ENCODE measurements around the gene PEX26. TPM values are rescaled to one million over a fixed set of nuclear protein-coding genes. Genes with fewer than 3 reads are reported as not detected.
A peak's percentile ranks its signal among the peaks of the same experiment; 100 is the strongest.
"Not testable (repeated sequence)": the region's sequence is repeated elsewhere in the genome, so short reads cannot be mapped to it uniquely, and the experiment has no call there.

Gene PEX26
- total RNA-seq, 1 donor from 2014 or later = 47.3 TPM

DNA sequence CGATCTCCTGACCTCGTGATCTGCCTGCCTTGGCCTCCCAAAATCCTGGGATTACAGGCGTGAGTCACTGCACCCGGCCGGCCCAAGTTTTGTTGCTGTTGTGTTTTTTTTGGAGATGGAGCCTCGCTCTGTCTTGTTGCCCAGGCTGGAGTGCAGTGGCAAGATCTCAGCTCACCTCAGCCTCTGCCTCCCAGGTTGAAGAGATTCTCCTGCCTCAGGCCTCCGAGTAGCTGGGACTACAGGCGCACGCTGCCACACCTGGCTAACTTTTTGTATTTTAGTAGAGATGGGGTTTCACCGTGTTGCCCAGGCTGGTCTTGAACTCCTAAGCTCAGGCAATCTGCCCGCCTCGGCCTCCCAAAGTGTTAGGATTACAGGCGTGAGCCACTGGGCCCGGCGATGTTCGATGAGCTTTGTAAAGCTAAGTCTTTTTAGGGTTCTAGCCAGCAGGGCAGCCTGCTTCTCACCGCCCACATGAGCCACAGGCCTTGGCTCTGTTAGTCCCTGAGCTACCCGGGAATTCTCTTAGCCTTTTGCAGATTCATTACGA, 45.8 kb downstream of the PEX26 start:
- H3K27me3 Mint-ChIP-seq (ENCODE audit: low read depth); H3K4me1 Mint-ChIP-seq (ENCODE audit: low read depth); H3K27ac Mint-ChIP-seq; H3K9me3 Mint-ChIP-seq; H3K36me3 Mint-ChIP-seq (ENCODE audit: low read depth); intact Hi-C loops (cut with micrococcal nuclease); DNase-seq (ENCODE audit: low spot score); H3K4me3 Mint-ChIP-seq (ENCODE audit: low read depth): not testable (repeated sequence)

GRCh38 chr22:18126606-18127005, 48.8 kb downstream of the PEX26 start:
- no peaks in the 10 kb centered on the region for H3K36me3 Mint-ChIP-seq (ENCODE audit: low read depth)
- intact Hi-C loops (cut with micrococcal nuclease) = no loop called here

DNA sequence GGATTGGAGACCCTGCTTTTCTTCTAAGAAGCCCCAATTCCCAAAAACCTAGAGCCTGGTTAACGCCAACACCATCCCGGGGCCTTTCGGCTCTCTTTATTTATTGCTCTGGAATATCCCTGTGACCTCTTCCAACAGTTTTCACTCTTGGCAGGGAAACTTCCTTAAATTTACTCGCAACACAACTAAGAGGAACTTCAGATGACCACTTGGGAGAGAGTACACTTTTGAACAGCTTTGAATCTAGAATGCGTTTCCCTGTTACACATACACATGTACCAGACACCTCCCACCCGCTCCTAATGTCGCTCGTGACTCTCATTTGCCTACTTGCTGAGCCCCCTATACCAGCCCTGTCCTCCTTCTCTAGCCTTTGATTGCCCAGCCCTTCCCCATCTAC, 52.2 kb downstream of the PEX26 start:
- no peaks in the 10 kb centered on the region for H3K9me3 Mint-ChIP-seq
- H3K4me3 Mint-ChIP-seq (ENCODE audit: low read depth) = no peak overlapping the region
- H3K27me3 Mint-ChIP-seq (ENCODE audit: low read depth) = no peaks in the 10 kb centered on the region
- no peaks in the 10 kb centered on the region for H3K4me1 Mint-ChIP-seq (ENCODE audit: low read depth)
- intact Hi-C loops (cut with micrococcal nuclease) = no loop called here
- H3K36me3 Mint-ChIP-seq (ENCODE audit: low read depth) = no peaks in the 10 kb centered on the region
- H3K27ac Mint-ChIP-seq = no peak overlapping the region
- no peak for DNase-seq (ENCODE audit: low spot score)

More at GRCh38 chr22:18126606-18127005, 48.8 kb downstream of the PEX26 start:
- Mint-ChIP-seq H3K4me1 (ENCODE audit: low read depth) (no peaks in the 10 kb centered on the region), H3K9me3 (no peaks in the 10 kb centered on the region), H3K27me3 (ENCODE audit: low read depth) (no peaks in the 10 kb centered on the region), H3K4me3 (ENCODE audit: low read depth) (no peak overlapping the region), H3K27ac (no peak overlapping the region)
- no peak for DNase-seq (ENCODE audit: low spot score)

DNA sequence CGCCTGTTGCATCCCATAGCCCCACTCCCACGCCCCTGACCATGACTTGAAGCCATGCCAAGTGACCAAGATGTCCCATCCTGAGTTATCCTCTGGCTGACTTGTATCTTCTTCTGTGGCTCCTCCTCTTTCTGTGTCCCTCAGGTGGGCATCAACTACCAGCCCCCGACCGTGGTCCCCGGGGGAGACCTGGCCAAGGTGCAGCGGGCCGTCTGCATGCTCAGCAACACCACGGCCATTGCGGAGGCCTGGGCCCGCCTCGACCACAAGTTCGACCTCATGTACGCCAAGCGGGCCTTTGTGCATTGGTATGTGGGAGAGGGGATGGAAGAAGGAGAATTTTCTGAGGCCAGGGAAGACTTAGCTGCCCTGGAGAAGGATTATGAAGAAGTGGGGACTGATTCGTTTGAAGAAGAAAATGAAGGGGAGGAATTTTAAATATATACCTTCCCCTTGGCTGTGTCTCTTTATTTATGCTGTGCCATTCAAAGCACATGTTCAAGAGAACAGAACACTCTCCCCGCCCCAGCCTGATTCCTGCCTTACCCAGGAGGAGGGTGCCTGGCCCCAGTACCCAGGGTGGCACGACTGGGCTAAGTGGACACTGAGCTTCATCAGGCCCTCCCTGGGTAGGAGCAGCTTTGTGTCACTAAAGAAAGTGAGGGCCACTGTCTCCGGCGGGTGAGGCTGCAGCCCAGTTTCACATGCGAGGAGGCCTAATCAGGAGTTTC, 53.1 kb downstream of the PEX26 start:
- Mint-ChIP-seq H3K4me3 (ENCODE audit: low read depth) (no peak overlapping the region), H3K4me1 (ENCODE audit: low read depth) (no peaks in the 10 kb centered on the region), H3K36me3 (ENCODE audit: low read depth) (no peaks in the 10 kb centered on the region), H3K27me3 (ENCODE audit: low read depth) (no peaks in the 10 kb centered on the region), H3K9me3 (no peaks in the 10 kb centered on the region), H3K27ac (no peak overlapping the region)
- intact Hi-C loops (cut with micrococcal nuclease) = no loop called here
- DNase-seq (ENCODE audit: low spot score) = no peak

DNA sequence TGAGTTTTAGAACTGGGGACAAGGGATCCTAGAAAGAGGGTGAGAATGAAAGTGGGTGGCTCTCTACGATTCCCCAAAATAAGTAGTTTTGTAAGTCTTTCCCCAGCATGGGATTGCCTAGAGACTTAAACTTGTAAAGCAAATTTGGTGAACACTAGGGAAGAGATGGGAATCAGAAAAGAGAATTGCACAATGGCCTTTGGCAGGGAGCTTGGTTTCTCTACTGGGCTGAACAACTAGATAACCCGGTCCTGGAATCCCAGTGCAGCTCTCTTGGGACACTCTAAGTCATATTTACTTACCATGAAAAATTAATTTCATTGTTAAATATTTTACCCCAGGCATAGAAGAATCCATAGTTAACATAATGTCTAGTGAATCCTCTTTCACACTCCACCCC, 55.7 kb downstream of the PEX26 start:
- H3K36me3 Mint-ChIP-seq (ENCODE audit: low read depth) = no peaks in the 10 kb centered on the region
- DNase-seq (ENCODE audit: low spot score) = no peak
- H3K4me3 Mint-ChIP-seq (ENCODE audit: low read depth) = no peak overlapping the region
- no peaks in the 10 kb centered on the region for H3K4me1 Mint-ChIP-seq (ENCODE audit: low read depth)
- no peak overlapping the region for H3K27ac Mint-ChIP-seq
- H3K9me3 Mint-ChIP-seq = no peaks in the 10 kb centered on the region
- H3K27me3 Mint-ChIP-seq (ENCODE audit: low read depth) = no peaks in the 10 kb centered on the region
- intact Hi-C loops (cut with micrococcal nuclease) = no loop called here

- no peaks in the 10 kb centered on the region for H3K27me3 Mint-ChIP-seq (ENCODE audit: low read depth)
- peaks cover 4% of the 10 kb centered on the region for H3K36me3 Mint-ChIP-seq (ENCODE audit: low read depth)
- H3K27ac Mint-ChIP-seq = no peak overlapping the region
- DNase-seq (ENCODE audit: low spot score) = no peak
- H3K4me1 Mint-ChIP-seq (ENCODE audit: low read depth) = no peaks in the 10 kb centered on the region
- H3K9me3 Mint-ChIP-seq = no peaks in the 10 kb centered on the region
- no peak overlapping the region for H3K4me3 Mint-ChIP-seq (ENCODE audit: low read depth)
- intact Hi-C loops (cut with micrococcal nuclease) = no loop called here
Measured at GRCh38 chr22:18136563-18137320, 59.0 kb downstream of the PEX26 start.

DNA sequence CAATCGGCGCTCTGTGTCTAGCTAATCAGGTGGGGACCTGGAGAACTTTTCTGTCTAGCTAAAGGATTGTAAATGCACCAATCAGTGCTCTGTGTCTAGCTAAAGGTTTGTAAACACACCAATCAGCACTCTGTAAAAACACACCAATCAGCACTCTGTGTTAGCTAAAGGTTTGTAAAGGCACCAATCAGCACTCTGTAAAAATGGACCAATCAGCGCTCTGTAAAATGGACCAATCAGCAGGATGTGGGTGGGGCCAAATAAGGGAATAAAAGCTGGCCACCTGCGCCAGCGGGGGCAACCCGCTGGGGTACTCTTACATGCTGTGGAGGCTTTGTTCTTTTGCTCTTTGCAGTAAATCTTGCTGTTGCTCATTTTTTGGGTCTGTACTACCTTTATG, 63.2 kb downstream of the PEX26 start:
- intact Hi-C loops (cut with micrococcal nuclease); H3K4me1 Mint-ChIP-seq (ENCODE audit: low read depth); H3K27me3 Mint-ChIP-seq (ENCODE audit: low read depth); DNase-seq (ENCODE audit: low spot score); H3K27ac Mint-ChIP-seq; H3K4me3 Mint-ChIP-seq (ENCODE audit: low read depth); H3K9me3 Mint-ChIP-seq; H3K36me3 Mint-ChIP-seq (ENCODE audit: low read depth): not testable (repeated sequence)

- Mint-ChIP-seq H3K4me3 (ENCODE audit: low read depth) (no peak overlapping the region), H3K36me3 (ENCODE audit: low read depth) (peaks cover 4% of the 10 kb centered on the region), H3K27ac (no peak overlapping the region), H3K27me3 (ENCODE audit: low read depth) (no peaks in the 10 kb centered on the region), H3K9me3 (no peaks in the 10 kb centered on the region), H3K4me1 (ENCODE audit: low read depth) (peaks cover 8% of the 10 kb centered on the region)
- intact Hi-C loops (cut with micrococcal nuclease) = no loop called here
- no peak for DNase-seq (ENCODE audit: low spot score)
Measured at GRCh38 chr22:18144105-18144504, 66.3 kb downstream of the PEX26 start.

GRCh38 chr22:18145676-18146388, 68.0 kb downstream of the PEX26 start:
- no peak overlapping the region for H3K4me3 Mint-ChIP-seq (ENCODE audit: low read depth)
- no peaks in the 10 kb centered on the region for H3K27me3 Mint-ChIP-seq (ENCODE audit: low read depth)
- peaks cover 4% of the 10 kb centered on the region for H3K36me3 Mint-ChIP-seq (ENCODE audit: low read depth)
- DNase-seq (ENCODE audit: low spot score) = no peak
- H3K27ac Mint-ChIP-seq = no peak overlapping the region
- H3K9me3 Mint-ChIP-seq = no peaks in the 10 kb centered on the region
- peaks cover 15% of the 10 kb centered on the region for H3K4me1 Mint-ChIP-seq (ENCODE audit: low read depth)
- intact Hi-C loops (cut with micrococcal nuclease) = no loop called here

DNA sequence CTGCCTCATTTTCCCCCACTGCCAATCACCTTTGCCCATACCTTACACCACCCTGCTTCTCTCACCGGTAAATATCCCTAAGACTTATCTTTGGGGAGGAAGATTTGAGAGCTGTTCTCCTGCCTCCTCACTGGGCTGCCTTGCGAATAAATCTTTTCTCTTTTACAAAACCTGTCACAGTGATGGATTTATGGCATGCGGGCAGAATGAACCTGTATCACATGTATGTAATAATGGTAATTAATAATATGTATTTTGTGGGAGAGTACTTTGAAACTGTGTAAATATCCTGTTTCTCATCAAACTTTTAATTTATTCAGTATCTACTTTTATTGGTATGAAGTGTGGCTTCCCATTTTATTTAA, 68.6 kb downstream of the PEX26 start:
- Mint-ChIP-seq H3K36me3 (ENCODE audit: low read depth) (peaks cover under 1% of the 10 kb centered on the region), H3K4me3 (ENCODE audit: low read depth) (no peak overlapping the region), H3K27ac (no peak overlapping the region), H3K27me3 (ENCODE audit: low read depth) (no peaks in the 10 kb centered on the region), H3K9me3 (no peaks in the 10 kb centered on the region), H3K4me1 (ENCODE audit: low read depth) (peaks cover 21% of the 10 kb centered on the region)
- no peak for DNase-seq (ENCODE audit: low spot score)
- intact Hi-C loops (cut with micrococcal nuclease) = no loop called here

DNA sequence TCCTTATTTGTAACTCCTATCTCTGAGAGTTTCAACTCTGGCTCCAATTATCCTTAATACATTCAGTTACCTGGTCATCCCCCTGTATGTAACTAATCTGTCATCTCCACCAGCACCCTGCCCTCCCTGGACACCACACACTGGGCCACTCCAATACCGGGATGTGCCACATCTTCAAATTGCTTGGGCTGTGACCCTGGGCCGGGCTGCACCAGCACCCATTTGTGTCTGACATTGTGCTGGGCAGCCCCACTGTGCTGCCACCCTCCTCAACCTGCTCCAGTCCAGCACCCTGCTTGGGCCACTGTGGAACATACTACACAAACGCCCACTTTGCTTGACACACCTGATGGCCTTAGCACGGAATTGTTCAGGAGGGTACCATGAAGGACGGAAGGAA, 70.0 kb downstream of the PEX26 start:
- no peaks in the 10 kb centered on the region for H3K9me3 Mint-ChIP-seq
- DNase-seq (ENCODE audit: low spot score) = no peak
- H3K4me1 Mint-ChIP-seq (ENCODE audit: low read depth) = peaks cover 31% of the 10 kb centered on the region
- H3K4me3 Mint-ChIP-seq (ENCODE audit: low read depth) = no peak overlapping the region
- no peak overlapping the region for H3K27ac Mint-ChIP-seq
- intact Hi-C loops (cut with micrococcal nuclease) = loop anchor here (2.0 kb wide), 1 partner anchor 71 kb away; the partner anchor contains the start of gene PEX26
- no peaks in the 10 kb centered on the region for H3K27me3 Mint-ChIP-seq (ENCODE audit: low read depth)
- H3K36me3 Mint-ChIP-seq (ENCODE audit: low read depth) = peaks cover 4% of the 10 kb centered on the region

DNA sequence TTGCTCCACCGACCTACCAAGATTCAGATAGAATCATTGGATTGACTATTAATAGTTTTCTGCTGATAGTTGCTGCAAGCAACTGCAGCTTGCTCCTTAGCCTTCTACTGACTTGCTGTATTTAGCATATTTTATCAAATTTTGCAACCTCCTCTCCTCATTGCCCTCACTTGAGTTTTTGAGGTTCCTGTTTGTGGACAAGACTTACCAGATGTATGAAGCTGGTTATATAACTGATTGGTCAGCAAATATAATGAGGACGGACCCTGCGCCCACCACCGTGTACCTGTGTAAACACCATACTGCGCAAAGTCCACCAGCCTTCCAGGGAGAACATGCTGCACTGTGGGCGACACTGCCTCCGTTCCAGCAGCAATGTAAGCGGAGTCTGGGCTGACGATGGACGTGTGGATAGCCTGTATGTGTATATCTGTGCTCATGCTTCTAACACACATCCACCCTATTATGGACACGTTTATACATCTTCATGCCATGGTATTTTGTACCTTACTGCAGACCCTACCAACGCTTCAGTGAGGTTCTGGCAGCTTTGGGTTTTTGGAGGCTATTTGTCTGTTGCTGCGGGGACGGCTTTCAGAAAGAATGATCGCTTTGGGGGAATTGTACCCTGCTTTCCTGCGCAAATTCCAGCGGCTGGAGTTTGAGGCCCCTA, 70.6 kb downstream of the PEX26 start:
- H3K4me3 Mint-ChIP-seq (ENCODE audit: low read depth) = peak overlapping the region; percentile 86
- H3K27me3 Mint-ChIP-seq (ENCODE audit: low read depth) = no peaks in the 10 kb centered on the region
- H3K27ac Mint-ChIP-seq = no peak overlapping the region
- peaks cover 32% of the 10 kb centered on the region for H3K4me1 Mint-ChIP-seq (ENCODE audit: low read depth)
- intact Hi-C loops (cut with micrococcal nuclease) = loop anchor here (2.0 kb wide), 1 partner anchor 72 kb away; the partner anchor contains the start of gene PEX26
- DNase-seq (ENCODE audit: low spot score) = no peak
- peaks cover 4% of the 10 kb centered on the region for H3K36me3 Mint-ChIP-seq (ENCODE audit: low read depth)
- no peaks in the 10 kb centered on the region for H3K9me3 Mint-ChIP-seq

Data from activated T-helper 2 cell treated with anti-CD3 and anti-CD28 coated beads, Interferon-gamma antibody, Interleukin-2, Interleukin-4, amounts not matched to agents 10 μg/mL and 5 μg/mL and 100 μg/mL, durations not matched to agents 14 hours and 24 hours and 36 hours (primary cell).